SK-N-SH (cell line): ENCODE measurements around the gene SFMBT2. TPM values are rescaled to one million over a fixed set of nuclear protein-coding genes. Genes with fewer than 3 reads are reported as not detected.

ENCODE experiments used
- CTCF ChIA-PET: fragments of 300-600, 350-600 bp; formaldehyde crosslinking; extraction: SDS; loops from one replicate; lab custom pipeline; 2021; lab: Yijun Ruan, JAX
- POLR2A ChIA-PET: fragments of 350-600 bp; sonication (Branson Sonifier 250); formaldehyde crosslinking; extraction: SDS; loops from one replicate; lab custom pipeline; 2020; ENCODE audit warnings: antibody characterized with exemption, inconsistent platforms; lab: Yijun Ruan, JAX
- DNase-seq: peaks from one replicate; pipeline ENCODE4 v3.0.0; 2012
- H2AFZ ChIP-seq: fragments of 200-600 bp; sonication (generic); 2 replicates; pipeline ENCODE4 v1.8.1; 2016; ENCODE audit warnings: antibody characterized with exemption, mild to moderate bottlenecking, low read depth
- H3F3A ChIP-seq: fragments of 200-600 bp; sonication (generic); replicated peaks from 2 replicates; pipeline ENCODE3; 2016; ENCODE audit warnings: antibody characterized with exemption, mild to moderate bottlenecking; ENCODE audit not compliant: insufficient read depth
- H3K27ac ChIP-seq, 2 experiments: fragments of 200-500 bp in 1 of 2; fragments of 200-600 bp in 1 of 2; sonication (Bioruptor generic) in 1 of 2; sonication (generic), shearing (Covaris generic) in 1 of 2; 2 replicates each; pipeline versions ENCODE4 v1.5.1 to v1.6.1; 2014 to 2016; ENCODE audit warnings: low read depth in 2 of 2, inconsistent platforms in 1 of 2, low read length in 1 of 2, mild to moderate bottlenecking in 1 of 2, mixed read lengths in 1 of 2
- H3K27me3 ChIP-seq: fragments of 200-600 bp; sonication (generic), shearing (Covaris generic); 2 replicates; pipeline ENCODE4 v1.6.1; 2016; ENCODE audit warnings: mixed run types; ENCODE audit not compliant: insufficient read depth
- H3K36me3 ChIP-seq, 2 experiments: fragments of 200-500 bp in 1 of 2; fragments of 200-600 bp in 1 of 2; sonication (Bioruptor generic) in 1 of 2; sonication (generic) in 1 of 2; replicated peaks in 1 of 2; 2 replicates each; pipeline versions ENCODE3 to v1.5.1; 2014 to 2016; ENCODE audit warnings: low read length in 1 of 2, mild to moderate bottlenecking in 1 of 2; ENCODE audit not compliant: insufficient read depth in 2 of 2, control insufficient read depth in 1 of 2
- H3K4me1 ChIP-seq, 2 experiments: fragments of 200-500 bp in 1 of 2; fragments of 200-600 bp in 1 of 2; sonication (Bioruptor generic) in 1 of 2; sonication (generic), shearing (Covaris generic) in 1 of 2; 2 replicates each; pipeline versions ENCODE4 v1.5.1 to v1.6.1; 2014 to 2016; ENCODE audit warnings: low read depth in 1 of 2, low read length in 1 of 2, mixed run types in 1 of 2; ENCODE audit not compliant: insufficient read depth in 2 of 2, control insufficient read depth in 1 of 2
- H3K4me2 ChIP-seq: fragments of 200-600 bp; sonication (generic), shearing (Covaris generic); 2 replicates; pipeline ENCODE4 v1.6.1; 2017; ENCODE audit warnings: mixed run types
- H3K4me3 ChIP-seq, 2 experiments: fragments of 200-500 bp in 1 of 2; fragments of 200-600 bp in 1 of 2; sonication (Bioruptor generic) in 1 of 2; sonication (generic), shearing (Covaris generic) in 1 of 2; 2 replicates each; pipeline versions ENCODE4 v1.5.1 to v1.8.1; 2014 to 2016; ENCODE audit warnings: low read depth in 2 of 2, inconsistent platforms in 1 of 2, low read length in 1 of 2, mild to moderate bottlenecking in 1 of 2, mixed read lengths in 1 of 2, moderate library complexity in 1 of 2
- H3K79me2 ChIP-seq: fragments of 200-600 bp; sonication (generic); 2 replicates; pipeline ENCODE4 v1.8.1; 2017; ENCODE audit warnings: mild to moderate bottlenecking; ENCODE audit not compliant: insufficient read depth
- H3K9ac ChIP-seq: fragments of 200-600 bp; sonication (generic); 2 replicates; pipeline ENCODE4 v1.6.1; 2017; ENCODE audit warnings: mixed run types
- H3K9me2 ChIP-seq: fragments of 200-600 bp; sonication (generic); 2 replicates; pipeline ENCODE4 v1.6.1; 2017; ENCODE audit warnings: mixed run types
- H3K9me3 ChIP-seq: fragments of 200-600 bp; sonication (generic); 2 replicates; pipeline ENCODE4 v1.6.1; 2017; ENCODE audit warnings: mixed run types, mild to moderate bottlenecking, moderate library complexity
- H4K20me1 ChIP-seq: fragments of 200-600 bp; sonication (generic); 2 replicates; pipeline ENCODE4 v1.6.1; 2017; ENCODE audit warnings: mild to moderate bottlenecking, mixed run types; ENCODE audit not compliant: insufficient read depth
- ELF1 ChIP-seq: IDR thresholded peaks from 2 replicates; pipeline ENCODE4 v1.4.0; 2012
- EP300 ChIP-seq, 2 experiments: IDR thresholded peaks; 2 replicates each; pipeline versions ENCODE4 v1.4.0 to v1.6.1; 2012; ENCODE audit warnings: borderline replicate concordance in 1 of 2, low read depth in 1 of 2, low read length in 1 of 2
- EZH2phosphoT487 ChIP-seq: fragments of 200-600 bp; sonication (generic); IDR thresholded peaks from 2 replicates; pipeline ENCODE4 v1.6.1; 2017; ENCODE audit warnings: low read depth, mixed run types, mild to moderate bottlenecking, antibody characterized with exemption, moderate library complexity, borderline replicate concordance
- FOSL2 ChIP-seq: IDR thresholded peaks from 2 replicates; pipeline ENCODE4 v1.4.0; 2012; ENCODE audit warnings: low read depth, mild to moderate bottlenecking, moderate library complexity, borderline replicate concordance
- FOXJ3 ChIP-seq: sonication (generic); formaldehyde crosslinking; IDR thresholded peaks from 2 replicates; pipeline ENCODE4 v1.5.1; 2020; ENCODE audit warnings: mild to moderate bottlenecking, missing genetic modification reagents
- GABPA ChIP-seq: IDR thresholded peaks from 2 replicates; pipeline ENCODE4 v1.4.0; 2012; ENCODE audit warnings: low read depth, mild to moderate bottlenecking
- GATA2 ChIP-seq: sonication (generic); formaldehyde crosslinking; IDR thresholded peaks from 2 replicates; pipeline ENCODE4 v1.5.0; 2020; ENCODE audit warnings: mild to moderate bottlenecking, missing genetic modification reagents
- MEF2A ChIP-seq: IDR thresholded peaks from 2 replicates; pipeline ENCODE4 v1.4.0; 2012; ENCODE audit warnings: low read depth, borderline replicate concordance
- MXI1 ChIP-seq: IDR thresholded peaks from 2 replicates; pipeline ENCODE4 v1.6.1; 2012; ENCODE audit warnings: mild to moderate bottlenecking, low read depth, low read length, improper control_type of control experiment
- NFIC ChIP-seq: IDR thresholded peaks from 2 replicates; pipeline ENCODE4 v1.4.0; 2012; ENCODE audit warnings: borderline replicate concordance
- NRF1 ChIP-seq: IDR thresholded peaks from 2 replicates; pipeline ENCODE4 v1.6.1; 2012; ENCODE audit warnings: low read depth, mild to moderate bottlenecking, low read length
- RCOR1 ChIP-seq: fragments of 150-350 bp; IDR thresholded peaks from 2 replicates; pipeline ENCODE4 v1.6.1; 2017; ENCODE audit warnings: antibody characterized with exemption, low read length
- RFX5 ChIP-seq: IDR thresholded peaks from 2 replicates; pipeline ENCODE4 v1.6.1; 2012; ENCODE audit warnings: mild to moderate bottlenecking, improper control_type of control experiment, low read length
- SIN3A ChIP-seq: IDR thresholded peaks from 2 replicates; pipeline ENCODE4 v1.6.1; 2012; ENCODE audit warnings: low read depth, mild to moderate bottlenecking, low read length, moderate library complexity, borderline replicate concordance
- TAF1 ChIP-seq: IDR thresholded peaks from 2 replicates; pipeline ENCODE4 v1.6.1; 2012; ENCODE audit warnings: low read depth, mild to moderate bottlenecking, low read length, moderate library complexity, borderline replicate concordance
- TEAD4 ChIP-seq: IDR thresholded peaks from 2 replicates; pipeline ENCODE4 v1.4.0; 2012; ENCODE audit warnings: mild to moderate bottlenecking, borderline replicate concordance; ENCODE audit not compliant: insufficient read depth
- WGBS: methylation state at CpG from one replicate; pipeline ENCODE4 v1.1.6; 2017; ENCODE audit warnings: low lambda C conversion rate; 5-methylcytosine and 5-hydroxymethylcytosine counted together
- polyA plus RNA-seq, 3 experiments: library from polyadenylated mRNA; depleted of rRNA; stranded (reverse); fragments of >200 nt; gene quantifications; 2 replicates each; pipeline ENCODE4 v1.2.3, GENCODE V29; 2012
- TF ChIP-seq, protein P1 (sequence below): fragments of 200-600 bp; sonication (generic); IDR thresholded peaks from 2 replicates; pipeline ENCODE4 v1.6.1; 2017; ENCODE audit warnings: antibody characterized with exemption, mild to moderate bottlenecking, moderate library complexity
- TF ChIP-seq, protein P2 (sequence below): IDR thresholded peaks from 2 replicates; pipeline ENCODE4 v1.4.0; 2012; ENCODE audit warnings: low read depth, borderline replicate concordance
- TF ChIP-seq, protein P3 (sequence below): IDR thresholded peaks from 2 replicates; pipeline ENCODE4 v1.4.0; 2012; ENCODE audit warnings: low read depth
- TF ChIP-seq, protein P4 (sequence below): fragments of 150-350 bp; IDR thresholded peaks from 2 replicates; pipeline ENCODE4 v1.6.1; 2017; ENCODE audit warnings: antibody characterized with exemption, low read length, low read depth, borderline replicate concordance

SFMBT2 gene
- polyA plus RNA-seq, 1 of the 3 experiments (the other 2 are of a cell fraction) = 0.20 TPM

DNA sequence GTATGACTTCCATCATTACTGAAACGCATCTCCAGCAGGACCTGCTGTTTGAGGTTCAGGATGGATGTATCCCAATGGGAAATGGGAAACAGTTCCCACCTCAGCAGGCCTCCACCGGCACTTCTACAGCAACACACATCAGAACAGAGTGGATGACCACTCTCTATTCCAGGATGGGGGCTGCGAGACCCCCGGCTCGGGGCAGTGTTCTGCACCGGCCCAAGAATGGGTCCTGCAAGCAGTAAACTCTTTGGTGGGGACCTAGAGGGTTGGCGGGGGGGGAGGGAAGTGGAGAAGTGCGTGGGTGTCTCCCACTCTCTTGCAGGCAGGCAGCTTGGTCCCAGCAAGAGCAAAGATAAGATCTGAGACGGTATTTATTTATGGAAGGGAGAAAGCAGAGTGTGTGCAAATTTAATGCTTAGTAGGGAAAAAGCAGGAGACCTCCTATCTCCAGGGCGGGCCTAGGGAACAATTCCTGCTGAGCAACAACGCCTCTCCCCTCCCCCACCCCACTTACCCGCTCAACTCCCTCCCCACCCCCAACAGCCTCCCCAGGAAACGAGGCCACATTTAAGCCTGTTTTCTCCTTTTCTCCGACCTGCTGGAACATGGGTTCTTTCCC lies 4.0 kb downstream of the SFMBT2 start:
- Histone ChIP-seq H3K9ac (no peak overlapping the region), H2AFZ (no peak overlapping the region), H3K36me3 (no peaks in the 10 kb centered on the region), H3F3A (no peaks in the 10 kb centered on the region), H3K79me2 (no peaks in the 10 kb centered on the region), H3K4me2 (no peak overlapping the region), H3K27ac (no peak overlapping the region), H3K4me1 (peaks cover 0 to 15% of the 10 kb centered on the region in 2 experiments; a peak in 1 of 4 replicates), H3K4me3 (no peak overlapping the region), H3K9me3 (no peaks in the 10 kb centered on the region), H3K27me3 (peaks cover 27% of the 10 kb centered on the region; the same call in 1 of the 2 replicates), H4K20me1 (no peaks in the 10 kb centered on the region), H3K9me2 (no peaks in the 10 kb centered on the region)
- 75% methylated on average over 14 of the region's 14 CpGs for WGBS
- TF ChIP-seq TEAD4 (no peak), GABPA (no peak), FOSL2 (no peak), RFX5 (no peak), ELF1 (no peak), FOXJ3 (CRISPR knock-in tag) (no peak), TAF1 (no peak), RCOR1 (no peak), GATA2 (CRISPR knock-in tag) (no peak), EZH2phosphoT487 (no peak), NRF1 (no peak), MEF2A (no peak), EP300 (IDR thresholded peaks at IDR 0.05; ENCODE audit: borderline replicate concordance in 1 of 2, low read depth in 1 of 2, low read length in 1 of 2) (no peak)
- TF ChIP-seq, protein P1, sequence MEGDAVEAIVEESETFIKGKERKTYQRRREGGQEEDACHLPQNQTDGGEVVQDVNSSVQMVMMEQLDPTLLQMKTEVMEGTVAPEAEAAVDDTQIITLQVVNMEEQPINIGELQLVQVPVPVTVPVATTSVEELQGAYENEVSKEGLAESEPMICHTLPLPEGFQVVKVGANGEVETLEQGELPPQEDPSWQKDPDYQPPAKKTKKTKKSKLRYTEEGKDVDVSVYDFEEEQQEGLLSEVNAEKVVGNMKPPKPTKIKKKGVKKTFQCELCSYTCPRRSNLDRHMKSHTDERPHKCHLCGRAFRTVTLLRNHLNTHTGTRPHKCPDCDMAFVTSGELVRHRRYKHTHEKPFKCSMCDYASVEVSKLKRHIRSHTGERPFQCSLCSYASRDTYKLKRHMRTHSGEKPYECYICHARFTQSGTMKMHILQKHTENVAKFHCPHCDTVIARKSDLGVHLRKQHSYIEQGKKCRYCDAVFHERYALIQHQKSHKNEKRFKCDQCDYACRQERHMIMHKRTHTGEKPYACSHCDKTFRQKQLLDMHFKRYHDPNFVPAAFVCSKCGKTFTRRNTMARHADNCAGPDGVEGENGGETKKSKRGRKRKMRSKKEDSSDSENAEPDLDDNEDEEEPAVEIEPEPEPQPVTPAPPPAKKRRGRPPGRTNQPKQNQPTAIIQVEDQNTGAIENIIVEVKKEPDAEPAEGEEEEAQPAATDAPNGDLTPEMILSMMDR = no peak
- TF ChIP-seq, protein P2, sequence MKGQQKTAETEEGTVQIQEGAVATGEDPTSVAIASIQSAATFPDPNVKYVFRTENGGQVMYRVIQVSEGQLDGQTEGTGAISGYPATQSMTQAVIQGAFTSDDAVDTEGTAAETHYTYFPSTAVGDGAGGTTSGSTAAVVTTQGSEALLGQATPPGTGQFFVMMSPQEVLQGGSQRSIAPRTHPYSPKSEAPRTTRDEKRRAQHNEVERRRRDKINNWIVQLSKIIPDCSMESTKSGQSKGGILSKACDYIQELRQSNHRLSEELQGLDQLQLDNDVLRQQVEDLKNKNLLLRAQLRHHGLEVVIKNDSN = no peak
- TF ChIP-seq, protein P3, sequence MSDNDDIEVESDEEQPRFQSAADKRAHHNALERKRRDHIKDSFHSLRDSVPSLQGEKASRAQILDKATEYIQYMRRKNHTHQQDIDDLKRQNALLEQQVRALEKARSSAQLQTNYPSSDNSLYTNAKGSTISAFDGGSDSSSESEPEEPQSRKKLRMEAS = no peak
- ChIA-PET CTCF (interaction anchor here (1.0 to 6.9 kb wide), 4 partner anchors 139 to 286 kb away, joined by 3 to 72 read pairs (median 18); no protein-coding TSS in a partner anchor), POLR2A (no interaction called here)
- no peak for DNase-seq

DNA sequence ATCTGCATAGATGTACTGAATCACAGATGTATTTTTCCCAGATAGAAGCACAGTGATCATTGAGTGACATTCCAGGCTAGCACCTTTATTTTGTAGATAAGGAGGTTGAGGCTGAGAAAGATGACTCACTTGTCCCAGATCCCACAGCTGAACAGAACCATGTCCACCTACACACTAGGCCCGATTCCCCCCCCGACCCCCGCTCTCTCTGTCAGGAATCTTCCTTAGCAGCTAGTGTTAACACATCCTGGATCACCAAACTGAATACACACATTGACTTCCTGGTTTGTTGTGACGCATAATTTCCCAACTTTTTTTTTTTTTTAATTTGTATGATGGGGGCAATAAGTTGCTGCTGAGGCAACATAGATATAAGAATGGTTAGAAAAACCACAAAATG lies 5.2 kb downstream of the SFMBT2 start:
- TF ChIP-seq SIN3A (no peak), RCOR1 (no peak), TEAD4 (no peak), EP300 (IDR thresholded peaks at IDR 0.05; ENCODE audit: borderline replicate concordance in 1 of 2, low read depth in 1 of 2, low read length in 1 of 2) (no peak), MXI1 (no peak), NFIC (no peak)
- TF ChIP-seq, protein P4, sequence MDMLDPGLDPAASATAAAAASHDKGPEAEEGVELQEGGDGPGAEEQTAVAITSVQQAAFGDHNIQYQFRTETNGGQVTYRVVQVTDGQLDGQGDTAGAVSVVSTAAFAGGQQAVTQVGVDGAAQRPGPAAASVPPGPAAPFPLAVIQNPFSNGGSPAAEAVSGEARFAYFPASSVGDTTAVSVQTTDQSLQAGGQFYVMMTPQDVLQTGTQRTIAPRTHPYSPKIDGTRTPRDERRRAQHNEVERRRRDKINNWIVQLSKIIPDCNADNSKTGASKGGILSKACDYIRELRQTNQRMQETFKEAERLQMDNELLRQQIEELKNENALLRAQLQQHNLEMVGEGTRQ = no peak
- TF ChIP-seq, all 33 proteins: peak for 0
- no peak for DNase-seq
- ChIA-PET CTCF (interaction anchor here (0.7 kb wide), 1 partner anchor 8 kb away, joined by 3 read pairs; no protein-coding TSS in a partner anchor), POLR2A (no interaction called here)
- peaks cover 25% of the 10 kb centered on the region; the same call in 1 of the 2 replicates for H3K27me3 ChIP-seq
- H3K79me2 ChIP-seq = no peaks in the 10 kb centered on the region
- no peaks in the 10 kb centered on the region for H3K9me3 ChIP-seq
- no peaks in the 10 kb centered on the region for H3K9me2 ChIP-seq
- WGBS = 66% methylated on average over 4 of the region's 4 CpGs
- H4K20me1 ChIP-seq = no peaks in the 10 kb centered on the region
- no peak overlapping the region for H3K27ac ChIP-seq
- H3K4me1 ChIP-seq = peaks cover 0 to 16% of the 10 kb centered on the region in 2 experiments; a peak in 1 of 4 replicates
- H3K4me3 ChIP-seq = no peak overlapping the region
- no peak overlapping the region for H3K4me2 ChIP-seq
- H2AFZ ChIP-seq = no peak overlapping the region
- no peak overlapping the region for H3K9ac ChIP-seq
- no peaks in the 10 kb centered on the region for H3F3A ChIP-seq
- H3K36me3 ChIP-seq = no peaks in the 10 kb centered on the region
